Liver (tissue), 9 donors: ENCODE results near the gene SRD5A1. TPM values are rescaled to one million over a fixed set of nuclear protein-coding genes. Genes with fewer than 3 reads are reported as not detected.

Source experiments
- DNase-seq: peaks from one replicate; pipeline ENCODE4 v3.0.0-alpha.2; 2017; ENCODE audit warnings: low spot score
- H3K27ac ChIP-seq, 2 donors: one replicate each; pipeline ENCODE4 v1.7.0; 2013; ENCODE audit warnings: inconsistent platforms in 2 of 2, low read length in 2 of 2, control low read depth in 1 of 2, low read depth in 1 of 2, mild to moderate bottlenecking in 1 of 2
- H3K27me3 ChIP-seq, 4 donors: one replicate each; pipeline versions ENCODE4 v1.6.1 to v1.7.0; 2013; ENCODE audit warnings: low read length in 3 of 4, inconsistent platforms in 1 of 4, mild to moderate bottlenecking in 1 of 4, moderate library complexity in 1 of 4; ENCODE audit not compliant: control insufficient read depth in 4 of 4, insufficient read depth in 4 of 4
- H3K36me3 ChIP-seq, 4 donors: one replicate each; pipeline versions ENCODE4 v1.6.1 to v1.7.0; 2013; ENCODE audit warnings: low read length in 3 of 4, mild to moderate bottlenecking in 3 of 4, low read depth in 1 of 4, moderate library complexity in 1 of 4; ENCODE audit not compliant: control insufficient read depth in 4 of 4, insufficient read depth in 3 of 4
- H3K4me1 ChIP-seq, 4 donors: one replicate each; pipeline versions ENCODE4 v1.6.1 to v1.7.0; 2013; ENCODE audit warnings: low read length in 3 of 4, mild to moderate bottlenecking in 3 of 4, moderate library complexity in 1 of 4; ENCODE audit not compliant: control insufficient read depth in 4 of 4, insufficient read depth in 4 of 4
- H3K4me3 ChIP-seq, 3 donors: one replicate each; pipeline versions ENCODE4 v1.6.1 to v1.7.0; 2013; ENCODE audit warnings: low read length in 3 of 3, control low read depth in 1 of 3, low read depth in 1 of 3, mild to moderate bottlenecking in 1 of 3
- H3K9ac ChIP-seq, 2 donors: one replicate each; pipeline ENCODE4 v1.7.0; 2013; ENCODE audit warnings: low read length in 2 of 2, mild to moderate bottlenecking in 2 of 2, moderate library complexity in 2 of 2, control low read depth in 1 of 2, low read depth in 1 of 2
- H3K9me3 ChIP-seq, 4 donors: one replicate each; pipeline versions ENCODE4 v1.6.1 to v1.7.0; 2013; ENCODE audit warnings: low read length in 3 of 4; ENCODE audit not compliant: control insufficient read depth in 4 of 4
- CTCF ChIP-seq: fragments of 150-350 bp; IDR thresholded peaks from 2 replicates; pipeline ENCODE4 v1.5.1; 2017; ENCODE audit warnings: improper control_type of control experiment, low read depth, low read length; ENCODE audit not compliant: missing input control
- FOXA1 ChIP-seq: IDR thresholded peaks from 2 replicates; pipeline ENCODE4 v1.6.1; 2016; ENCODE audit warnings: antibody characterized with exemption
- FOXA2 ChIP-seq: IDR thresholded peaks from 2 replicates; pipeline ENCODE4 v1.6.1; 2016; ENCODE audit warnings: antibody characterized with exemption
- GABPA ChIP-seq, 2 donors: IDR thresholded peaks in 1 of 2; conservative IDR thresholded peaks in 1 of 2; 2 replicates each; pipeline ENCODE4 v1.6.1; 2016; ENCODE audit warnings: antibody characterized with exemption in 2 of 2, mild to moderate bottlenecking in 1 of 2, moderate library complexity in 1 of 2
- HNF4A ChIP-seq, 2 donors: conservative IDR thresholded peaks; 2 replicates each; pipeline ENCODE4 v1.6.1; 2016; ENCODE audit warnings: antibody characterized with exemption in 2 of 2, mild to moderate bottlenecking in 2 of 2
- JUND ChIP-seq, 2 donors: IDR thresholded peaks; 2 replicates each; pipeline ENCODE4 v1.6.1; 2016; ENCODE audit warnings: antibody characterized with exemption in 2 of 2
- NR2F2 ChIP-seq: IDR thresholded peaks from 2 replicates; pipeline ENCODE4 v1.6.1; 2016; ENCODE audit warnings: antibody characterized with exemption
- RAD21 ChIP-seq, 2 donors: IDR thresholded peaks; 2 replicates each; pipeline ENCODE4 v1.6.1; 2016; ENCODE audit warnings: antibody characterized with exemption in 2 of 2, mild to moderate bottlenecking in 2 of 2
- RXRA ChIP-seq, 2 donors: IDR thresholded peaks; 2 replicates each; pipeline ENCODE4 v1.6.1; 2017 to 2018; ENCODE audit warnings: antibody characterized with exemption in 2 of 2, mild to moderate bottlenecking in 1 of 2
- SP1 ChIP-seq: IDR thresholded peaks from 2 replicates; pipeline ENCODE4 v1.6.1; 2018; ENCODE audit warnings: antibody characterized with exemption, mild to moderate bottlenecking
- TAF1 ChIP-seq: conservative IDR thresholded peaks from 2 replicates; pipeline ENCODE4 v1.6.1; 2016; ENCODE audit warnings: antibody characterized with exemption, mild to moderate bottlenecking
- YY1 ChIP-seq: IDR thresholded peaks from 2 replicates; pipeline ENCODE4 v1.6.1; 2016; ENCODE audit warnings: antibody characterized with exemption, mild to moderate bottlenecking
- WGBS: extraction: QIAGEN DNeasy Blood & Tissue Kit; methylation state at CpG from one replicate; pipeline ENCODE4 v1.1.7; 2013; 5-methylcytosine and 5-hydroxymethylcytosine counted together
- polyA plus RNA-seq, 2 donors: library from polyadenylated mRNA; stranded (reverse) in 1 of 2; unstranded in 1 of 2; fragments of 200-250 nt in 1 of 2; fragments of >200 nt in 1 of 2; fragmentation: Nextera tagmentation in 1 of 2; extraction: Ambion mirVana in 1 of 2; gene quantifications; one replicate each; pipeline versions ENCODE4 v1.2.1 to v1.2.3, GENCODE V29; 2013 to 2015
- total RNA-seq, 2 donors: library from RNA; depleted of rRNA; stranded (reverse); fragments of >200 nt; gene quantifications; one replicate each; pipeline ENCODE4 v1.2.3, GENCODE V29; 2014
- TF ChIP-seq, protein P1 (sequence below): IDR thresholded peaks from 2 replicates; pipeline ENCODE4 v1.6.1; 2016; ENCODE audit warnings: antibody characterized with exemption
- TF ChIP-seq, protein P2 (sequence below): IDR thresholded peaks from 2 replicates; pipeline ENCODE4 v1.6.1; 2016; ENCODE audit warnings: antibody characterized with exemption
- TF ChIP-seq, protein P3 (sequence below): IDR thresholded peaks from 2 replicates; pipeline ENCODE4 v1.6.1; 2016; ENCODE audit warnings: antibody characterized with exemption, mild to moderate bottlenecking
- donor health status: healthy.
- donor health status: healthy.
- donor health status: healthy.
- donor health status: healthy.
- donor health status: healthy.

The SRD5A1 gene
- total and polyA plus RNA-seq, 4 donors: 6.3 to 87.0 (median 47.7) TPM

DNA sequence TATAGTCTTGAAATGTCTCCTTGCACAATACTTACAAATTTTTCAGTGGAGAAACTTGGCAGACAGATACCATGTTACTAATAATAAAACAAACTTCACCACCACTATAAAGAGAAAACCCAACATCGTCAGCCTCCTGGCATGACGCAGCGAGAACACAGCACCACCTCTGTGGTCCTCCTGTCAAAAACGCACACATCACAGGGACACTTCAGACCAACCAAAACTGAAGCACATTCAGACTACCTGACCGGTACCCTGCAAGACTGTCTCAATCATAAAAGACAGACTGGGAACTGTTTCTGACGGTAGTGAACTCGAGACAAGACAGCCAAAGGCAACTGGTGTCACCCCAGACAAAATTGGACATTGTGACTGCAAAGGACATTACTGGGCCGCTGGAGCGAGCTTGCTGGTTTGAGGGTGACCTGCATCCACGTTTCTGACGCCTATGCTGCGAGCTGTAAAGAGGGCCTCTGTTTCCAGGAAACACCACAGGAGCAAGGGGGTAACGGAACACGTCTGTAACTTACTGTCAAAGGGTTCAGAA, 34.8 kb upstream of the SRD5A1 start (continued):
- TF ChIP-seq CTCF (no peak), TAF1 (no peak)

- TF ChIP-seq CTCF: no peak
- TF ChIP-seq YY1: no peak
- TF ChIP-seq SP1: no peak
- TF ChIP-seq HNF4A (conservative IDR thresholded peaks at IDR 0.05): no peak
- no peak for TF ChIP-seq RAD21 (IDR thresholded peaks at IDR 0.05)
- no peak for TF ChIP-seq FOXA1
- TF ChIP-seq NR2F2: no peak
- TF ChIP-seq GABPA (IDR thresholded peaks at IDR 0.05 in 1 of 2, conservative IDR thresholded peaks at IDR 0.05 in 1 of 2): no peak
- TF ChIP-seq, protein P1, sequence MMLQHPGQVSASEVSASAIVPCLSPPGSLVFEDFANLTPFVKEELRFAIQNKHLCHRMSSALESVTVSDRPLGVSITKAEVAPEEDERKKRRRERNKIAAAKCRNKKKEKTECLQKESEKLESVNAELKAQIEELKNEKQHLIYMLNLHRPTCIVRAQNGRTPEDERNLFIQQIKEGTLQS: no peak
- no peak for TF ChIP-seq JUND (IDR thresholded peaks at IDR 0.05)
- no peak for TF ChIP-seq RXRA (IDR thresholded peaks at IDR 0.05)
- Histone ChIP-seq H3K27me3 (no peaks in the 10 kb centered on the region), H3K27ac (peak overlapping the region; percentile 8 to 48), H3K4me1 (peaks cover 16 to 49% (median 28%) of the 10 kb centered on the region in 4 donors), H3K9me3 (no peaks in the 10 kb centered on the region), H3K4me3 (no peak overlapping the region), H3K9ac (peak overlapping the region in 1 of 2 donors; percentile 12), H3K36me3 (peaks cover 4 to 44% (median 26%) of the 10 kb centered on the region in 4 donors)
- 90% methylated on average over 8 of the region's 8 CpGs for WGBS
- peak; percentile 20 for DNase-seq
Observed at GRCh38 chr5:6599739-6600138, 33.5 kb upstream of the SRD5A1 start.

- Histone ChIP-seq H3K27ac (peak overlapping the region in 1 of 2 donors; percentile 21), H3K36me3 (peaks cover 4 to 56% (median 32%) of the 10 kb centered on the region in 4 donors), H3K9ac (no peak overlapping the region), H3K9me3 (no peaks in the 10 kb centered on the region), H3K4me1 (peaks cover 9 to 40% (median 24%) of the 10 kb centered on the region in 4 donors), H3K4me3 (no peak overlapping the region), H3K27me3 (no peaks in the 10 kb centered on the region)
- no peak for TF ChIP-seq TAF1
- no peak for TF ChIP-seq NR2F2
- TF ChIP-seq SP1: no peak
- no peak for TF ChIP-seq HNF4A (conservative IDR thresholded peaks at IDR 0.05)
- no peak for TF ChIP-seq FOXA2
- TF ChIP-seq, protein P2, sequence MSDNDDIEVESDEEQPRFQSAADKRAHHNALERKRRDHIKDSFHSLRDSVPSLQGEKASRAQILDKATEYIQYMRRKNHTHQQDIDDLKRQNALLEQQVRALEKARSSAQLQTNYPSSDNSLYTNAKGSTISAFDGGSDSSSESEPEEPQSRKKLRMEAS: no peak
- TF ChIP-seq RAD21 (IDR thresholded peaks at IDR 0.05): no peak
- no peak for TF ChIP-seq FOXA1
- TF ChIP-seq, protein P3, sequence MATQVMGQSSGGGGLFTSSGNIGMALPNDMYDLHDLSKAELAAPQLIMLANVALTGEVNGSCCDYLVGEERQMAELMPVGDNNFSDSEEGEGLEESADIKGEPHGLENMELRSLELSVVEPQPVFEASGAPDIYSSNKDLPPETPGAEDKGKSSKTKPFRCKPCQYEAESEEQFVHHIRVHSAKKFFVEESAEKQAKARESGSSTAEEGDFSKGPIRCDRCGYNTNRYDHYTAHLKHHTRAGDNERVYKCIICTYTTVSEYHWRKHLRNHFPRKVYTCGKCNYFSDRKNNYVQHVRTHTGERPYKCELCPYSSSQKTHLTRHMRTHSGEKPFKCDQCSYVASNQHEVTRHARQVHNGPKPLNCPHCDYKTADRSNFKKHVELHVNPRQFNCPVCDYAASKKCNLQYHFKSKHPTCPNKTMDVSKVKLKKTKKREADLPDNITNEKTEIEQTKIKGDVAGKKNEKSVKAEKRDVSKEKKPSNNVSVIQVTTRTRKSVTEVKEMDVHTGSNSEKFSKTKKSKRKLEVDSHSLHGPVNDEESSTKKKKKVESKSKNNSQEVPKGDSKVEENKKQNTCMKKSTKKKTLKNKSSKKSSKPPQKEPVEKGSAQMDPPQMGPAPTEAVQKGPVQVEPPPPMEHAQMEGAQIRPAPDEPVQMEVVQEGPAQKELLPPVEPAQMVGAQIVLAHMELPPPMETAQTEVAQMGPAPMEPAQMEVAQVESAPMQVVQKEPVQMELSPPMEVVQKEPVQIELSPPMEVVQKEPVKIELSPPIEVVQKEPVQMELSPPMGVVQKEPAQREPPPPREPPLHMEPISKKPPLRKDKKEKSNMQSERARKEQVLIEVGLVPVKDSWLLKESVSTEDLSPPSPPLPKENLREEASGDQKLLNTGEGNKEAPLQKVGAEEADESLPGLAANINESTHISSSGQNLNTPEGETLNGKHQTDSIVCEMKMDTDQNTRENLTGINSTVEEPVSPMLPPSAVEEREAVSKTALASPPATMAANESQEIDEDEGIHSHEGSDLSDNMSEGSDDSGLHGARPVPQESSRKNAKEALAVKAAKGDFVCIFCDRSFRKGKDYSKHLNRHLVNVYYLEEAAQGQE: no peak
- WGBS: 97% methylated on average over 11 of the region's 11 CpGs
- no peak for DNase-seq
Observed at GRCh38 chr5:6601271-6601670, 32.0 kb upstream of the SRD5A1 start.
